GM13977 (cell line): ENCODE measurements around the gene TMEM74B.

Experiments used
- DNase-seq: peaks from one replicate; pipeline ENCODE4 v3.0.0; 2012; ENCODE audit warnings: low spot score
- in situ Hi-C: fragments of 300-500 bp; cut with MboI; formaldehyde crosslinking; loops from one replicate; pipeline ENCODE4 v1.12.0; 2022; ENCODE audit warnings: low sequenced_read_pairs, low pct_unique_long_range_greater_than_20kb, mixed read lengths, inconsistent platforms; ENCODE audit not compliant: unreplicated experiment
- TF ChIP-seq, protein P1 (sequence below): IDR thresholded peaks from 2 replicates; pipeline ENCODE4 v1.5.1; 2012; ENCODE audit warnings: mild to moderate bottlenecking, control low read depth; ENCODE audit not compliant: insufficient read depth; ENCODE audit errors: extremely low read depth, missing control alignments

The TMEM74B gene

DNA sequence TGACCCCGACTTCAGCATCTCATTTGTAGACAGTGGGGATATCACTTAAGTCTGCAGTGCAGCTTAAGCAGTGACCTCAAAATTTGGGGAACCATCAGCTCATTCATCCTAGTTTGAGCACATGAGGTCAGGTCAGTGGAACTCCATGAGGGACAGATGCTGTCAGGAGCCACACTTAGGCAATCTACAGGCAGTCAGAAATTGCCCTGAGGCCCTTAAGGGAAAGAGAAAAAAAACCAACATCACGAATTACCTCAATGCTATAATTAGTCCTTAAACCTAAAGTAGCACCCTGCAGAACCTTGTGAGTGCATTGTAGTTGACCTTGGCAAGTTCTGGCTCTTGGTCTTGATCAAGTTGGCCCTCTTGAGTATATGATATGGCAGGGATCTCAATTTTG is 21.1 kb downstream of the TMEM74B start:
- DNase-seq = no peak
- in situ Hi-C loops = no loop called here
- TF ChIP-seq, protein P1, sequence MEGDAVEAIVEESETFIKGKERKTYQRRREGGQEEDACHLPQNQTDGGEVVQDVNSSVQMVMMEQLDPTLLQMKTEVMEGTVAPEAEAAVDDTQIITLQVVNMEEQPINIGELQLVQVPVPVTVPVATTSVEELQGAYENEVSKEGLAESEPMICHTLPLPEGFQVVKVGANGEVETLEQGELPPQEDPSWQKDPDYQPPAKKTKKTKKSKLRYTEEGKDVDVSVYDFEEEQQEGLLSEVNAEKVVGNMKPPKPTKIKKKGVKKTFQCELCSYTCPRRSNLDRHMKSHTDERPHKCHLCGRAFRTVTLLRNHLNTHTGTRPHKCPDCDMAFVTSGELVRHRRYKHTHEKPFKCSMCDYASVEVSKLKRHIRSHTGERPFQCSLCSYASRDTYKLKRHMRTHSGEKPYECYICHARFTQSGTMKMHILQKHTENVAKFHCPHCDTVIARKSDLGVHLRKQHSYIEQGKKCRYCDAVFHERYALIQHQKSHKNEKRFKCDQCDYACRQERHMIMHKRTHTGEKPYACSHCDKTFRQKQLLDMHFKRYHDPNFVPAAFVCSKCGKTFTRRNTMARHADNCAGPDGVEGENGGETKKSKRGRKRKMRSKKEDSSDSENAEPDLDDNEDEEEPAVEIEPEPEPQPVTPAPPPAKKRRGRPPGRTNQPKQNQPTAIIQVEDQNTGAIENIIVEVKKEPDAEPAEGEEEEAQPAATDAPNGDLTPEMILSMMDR = no peak

- TF ChIP-seq, protein P1 = no peak
- DNase-seq = no peak
- in situ Hi-C loops = no loop called here
Observed at GRCh38 chr20:1163105-1163504, 21.7 kb downstream of the TMEM74B start.

DNA sequence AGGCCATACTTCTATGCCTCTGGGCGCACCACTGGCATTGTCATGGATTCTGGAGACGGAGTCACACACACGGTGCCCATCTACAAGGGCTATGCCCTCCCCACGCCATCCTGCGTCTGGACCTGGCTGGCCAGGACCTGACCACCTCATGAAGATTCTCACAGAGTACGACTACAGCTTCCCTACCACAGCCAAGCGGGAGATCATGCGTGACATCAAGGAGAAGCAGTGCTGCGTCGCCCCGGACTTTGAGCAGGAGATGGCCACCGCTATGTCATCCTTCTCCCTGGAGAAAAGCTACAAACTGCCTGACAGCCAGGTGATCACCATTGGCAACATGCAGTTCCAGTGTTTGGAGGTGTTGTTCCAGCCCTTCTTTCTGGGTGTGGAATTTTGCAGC is 23.8 kb downstream of the TMEM74B start:
- DNase-seq = no peak
- TF ChIP-seq, protein P1 = no peak
- in situ Hi-C loops = no loop called here

DNA sequence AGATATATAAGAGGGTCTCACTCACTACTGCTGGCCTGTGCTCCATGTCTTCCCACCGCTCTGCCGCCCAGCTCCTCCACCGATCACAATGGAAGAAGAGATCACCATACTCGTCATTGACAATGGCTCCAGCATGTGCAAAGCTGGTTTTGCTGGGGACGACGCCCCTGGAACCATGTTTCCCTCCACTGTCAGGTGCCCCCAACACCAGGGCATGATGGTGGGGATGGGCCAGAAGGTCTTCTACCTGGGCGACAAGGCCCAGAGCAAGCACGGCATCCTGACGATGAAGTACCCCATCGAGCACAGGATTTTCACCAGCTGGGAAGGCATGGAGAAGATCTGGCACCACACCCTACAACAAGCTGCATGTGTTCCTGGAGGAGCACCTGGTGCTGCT is 24.3 kb downstream of the TMEM74B start:
- DNase-seq = no peak
- in situ Hi-C loops = no loop called here
- TF ChIP-seq, protein P1 = no peak

DNA sequence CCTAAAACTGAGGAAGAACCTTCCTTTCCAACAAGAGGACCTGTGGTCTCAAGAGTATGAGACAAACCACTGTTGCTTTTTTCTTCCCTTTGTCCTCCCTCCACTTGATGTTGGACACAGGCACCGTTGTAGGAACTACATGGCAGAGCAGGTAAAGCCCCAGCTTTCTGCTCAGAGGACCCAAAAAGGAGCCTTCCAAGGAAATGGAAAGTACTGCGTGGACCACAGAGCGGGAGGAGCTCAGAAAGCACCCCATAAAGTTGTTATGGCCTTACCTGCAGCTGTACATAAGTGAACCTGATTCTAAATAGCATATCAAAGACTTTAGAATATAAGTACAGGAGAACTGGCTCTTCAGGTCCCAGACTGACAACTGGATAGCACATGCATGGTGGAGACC is 29.4 kb downstream of the TMEM74B start:
- no peak for DNase-seq
- in situ Hi-C loops = no loop called here
- TF ChIP-seq, protein P1 = no peak

GRCh38 chr20:1154691-1155090 is 30.1 kb downstream of the TMEM74B start:
- in situ Hi-C loops = no loop called here
- TF ChIP-seq, protein P1 = no peak

DNA sequence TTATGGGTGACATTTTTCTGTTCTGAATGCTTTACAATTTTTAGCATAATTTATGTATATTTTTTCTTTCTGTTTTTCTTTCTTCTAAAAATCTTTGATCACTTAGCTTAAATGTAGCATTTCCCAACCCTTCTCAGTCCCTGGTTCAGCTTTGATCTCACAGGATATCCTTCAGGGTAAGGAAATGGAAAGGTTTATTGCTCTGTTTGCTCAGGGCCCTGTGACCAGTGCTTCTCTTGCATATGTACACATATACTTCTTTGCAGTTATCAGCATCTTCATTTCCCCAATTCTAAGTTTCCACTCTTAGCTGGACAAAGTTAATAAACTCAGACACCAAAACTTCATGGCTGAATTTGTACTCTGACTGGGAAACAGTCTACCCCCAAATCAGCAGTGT is 30.6 kb downstream of the TMEM74B start:
- DNase-seq = no peak

More at GRCh38 chr20:1154691-1155090, 30.1 kb downstream of the TMEM74B start:
- DNase-seq = no peak

More for the DNA sequence above, 30.6 kb downstream of the TMEM74B start:
- in situ Hi-C loops = no loop called here
- TF ChIP-seq, protein P1 = no peak
